Endothelial cell of umbilical vein (primary cell): Measurements from ENCODE around the gene MBD5. TPM values are rescaled to one million over a fixed set of nuclear protein-coding genes. Genes with fewer than 3 reads are reported as not detected.

Experiments used
- BruUV-seq: library from RNA; stranded (reverse); fragments of 400-500 nt; replicated peaks from 2 replicates; lab custom pipeline; 2021; lab: Mats Ljungman, UMichigan
- CTCF ChIA-PET: fragments of 300-600, 350-600 bp; sonication (Branson Sonifier 250); formaldehyde crosslinking; loops from one replicate; lab custom pipeline; 2021; ENCODE audit warnings: antibody characterized with exemption, inconsistent platforms; lab: Charles Lee
- POLR2A ChIA-PET: fragments of 300-600, 350-600 bp; sonication (Branson Sonifier 250); formaldehyde crosslinking; loops from one replicate; lab custom pipeline; 2021; ENCODE audit warnings: antibody characterized with exemption, inconsistent platforms; lab: Charles Lee
- DNase-seq: peaks from one replicate; pipeline ENCODE4 v3.0.0-alpha.2; 2011; ENCODE audit warnings: low read depth, low spot score
- FAIRE-seq: peaks from 2 replicates; lab custom pipeline; 2011; peaks lifted over from hg19 to GRCh38; lab: Jason Lieb, UNC
- H2AFZ ChIP-seq: 2 replicates; pipeline ENCODE4 v1.6.0; 2012; ENCODE audit warnings: low read depth, low read length, control low read depth, inconsistent platforms
- H3K27ac ChIP-seq: 2 replicates; pipeline ENCODE4 v1.5.1; 2011; ENCODE audit warnings: low read depth, mild to moderate bottlenecking, control low read depth, low read length, moderate library complexity; ENCODE audit not compliant: insufficient read depth
- H3K27me3 ChIP-seq, 2 experiments: 2 replicates each; pipeline versions ENCODE4 v1.6.0 to v1.6.1; 2011; ENCODE audit warnings: low read length in 2 of 2, mixed read lengths in 1 of 2; ENCODE audit not compliant: control insufficient read depth in 2 of 2, insufficient read depth in 2 of 2
- H3K36me3 ChIP-seq, 2 experiments: 2 replicates in 1 of 2; 3 replicates in 1 of 2; pipeline ENCODE4 v1.5.1; 2011; ENCODE audit warnings: low read length in 2 of 2, mild to moderate bottlenecking in 1 of 2, moderate library complexity in 1 of 2; ENCODE audit not compliant: control insufficient read depth in 2 of 2, insufficient read depth in 2 of 2; ENCODE audit errors: extremely low read depth in 1 of 2
- H3K4me1 ChIP-seq: 3 replicates; pipeline ENCODE4 v1.5.1; 2011; ENCODE audit warnings: mild to moderate bottlenecking, low read length; ENCODE audit not compliant: control insufficient read depth, insufficient read depth; ENCODE audit errors: extremely low read depth
- H3K4me2 ChIP-seq: 2 replicates; pipeline ENCODE4 v1.6.1; 2011; ENCODE audit warnings: low read length, control low read depth, mixed read lengths; ENCODE audit not compliant: insufficient read depth
- H3K4me3 ChIP-seq, 3 experiments: fragments of 200-600 bp in 1 of 3; sonication (generic), shearing (Covaris generic) in 1 of 3; replicated peaks in 1 of 3; 2 replicates each; pipeline ENCODE4 v1.5.1; 2011 to 2016; ENCODE audit warnings: control low read depth in 3 of 3, low read length in 3 of 3, mild to moderate bottlenecking in 2 of 3, inconsistent platforms in 1 of 3, low read depth in 1 of 3, moderate library complexity in 1 of 3; ENCODE audit not compliant: insufficient read depth in 1 of 3
- H3K79me2 ChIP-seq: 2 replicates; pipeline ENCODE4 v1.6.0; 2012; ENCODE audit warnings: low read length, inconsistent platforms; ENCODE audit not compliant: control insufficient read depth, insufficient read depth
- H3K9ac ChIP-seq: replicated peaks from 2 replicates; pipeline ENCODE3; 2011; ENCODE audit warnings: low read length, control low read depth; ENCODE audit not compliant: insufficient read depth; ENCODE audit errors: extremely low read depth
- H3K9me1 ChIP-seq: replicated peaks from 3 replicates; pipeline ENCODE4 v1.6.0; 2011; ENCODE audit warnings: mild to moderate bottlenecking, low read length; ENCODE audit not compliant: control insufficient read depth, insufficient read depth; ENCODE audit errors: extremely low read depth
- H3K9me3 ChIP-seq: replicated peaks from 2 replicates; pipeline ENCODE4 v1.5.1; 2012; ENCODE audit warnings: low read length, inconsistent platforms; ENCODE audit not compliant: control insufficient read depth, insufficient read depth
- H4K20me1 ChIP-seq: replicated peaks from 2 replicates; pipeline ENCODE3; 2011; ENCODE audit warnings: mild to moderate bottlenecking, low read length; ENCODE audit not compliant: control insufficient read depth, insufficient read depth; ENCODE audit errors: extremely low read depth
- CTCF ChIP-seq, 2 donors: IDR thresholded peaks; 1 replicate in 1 of 2; 2 replicates in 1 of 2; pipeline ENCODE4 v1.5.1; 2011; ENCODE audit warnings: low read length in 2 of 2, mild to moderate bottlenecking in 2 of 2, moderate library complexity in 2 of 2, control low read depth in 1 of 2, inconsistent platforms in 1 of 2, low read depth in 1 of 2; ENCODE audit not compliant: insufficient read depth in 1 of 2; ENCODE audit errors: extremely low read depth in 1 of 2
- EZH2 ChIP-seq: IDR thresholded peaks from 2 replicates; pipeline ENCODE4 v1.6.1; 2012; ENCODE audit warnings: borderline replicate concordance, low read depth, mild to moderate bottlenecking, moderate library complexity, low read length, inconsistent platforms; ENCODE audit not compliant: severe bottlenecking
- FOS ChIP-seq: IDR thresholded peaks from 2 replicates; pipeline ENCODE4 v1.6.1; 2011; ENCODE audit warnings: mild to moderate bottlenecking, low read length, moderate library complexity, borderline replicate concordance; ENCODE audit not compliant: insufficient read depth
- GATA2 ChIP-seq: IDR thresholded peaks from 2 replicates; pipeline ENCODE4 v1.7.0; 2011; ENCODE audit warnings: low read depth, mild to moderate bottlenecking, moderate library complexity, mixed read lengths, low read length; ENCODE audit not compliant: insufficient read length, insufficient read depth
- JUN ChIP-seq: IDR thresholded peaks from 2 replicates; pipeline ENCODE4 v1.6.1; 2011; ENCODE audit warnings: borderline replicate concordance, low read depth; ENCODE audit not compliant: insufficient read length, insufficient read depth
- MAX ChIP-seq: IDR thresholded peaks from 2 replicates; pipeline ENCODE4 v1.6.1; 2011; ENCODE audit not compliant: insufficient read depth, insufficient read length
- MYC ChIP-seq: IDR thresholded peaks from one replicate; pipeline ENCODE4 v1.6.1; 2011; ENCODE audit warnings: mild to moderate bottlenecking, low read depth, low read length
- POLR2A ChIP-seq: IDR thresholded peaks from 2 replicates; pipeline ENCODE4 v1.6.1; 2012; ENCODE audit warnings: low read depth, mild to moderate bottlenecking, control low read depth, low read length
- POLR2AphosphoS5 ChIP-seq: IDR thresholded peaks from 2 replicates; pipeline ENCODE4 v1.6.1; 2012; ENCODE audit warnings: low read depth, mild to moderate bottlenecking, control low read depth, low read length, moderate library complexity; ENCODE audit not compliant: insufficient read depth
- dilution Hi-C: fragments of 300-500 bp; cut with MboI; formaldehyde crosslinking; loops from one replicate; pipeline ENCODE4 v1.15.0; 2019; ENCODE audit warnings: low sequenced_read_pairs; ENCODE audit not compliant: extremely low pct_ligation_motif_present
- intact Hi-C: fragments of 100-400 bp; cut with micrococcal nuclease; formaldehyde crosslinking; loops from one replicate; pipeline ENCODE4 v1.10.0; 2022
- polyA plus RNA-seq, 4 experiments: library from polyadenylated mRNA; depleted of rRNA in 3 of 4; stranded (reverse) in 3 of 4; unstranded in 1 of 4; fragments of >200 nt; gene quantifications; 2 replicates each; pipeline versions ENCODE4 v1.2.1 to v1.2.3, GENCODE V29; 2011 to 2012; ENCODE audit warnings: missing spikeins in 1 of 4
- total RNA-seq: library from RNA; stranded (reverse); gene quantifications from 2 replicates; pipeline ENCODE4 v1.2.3, GENCODE V29; 2021

Gene MBD5
- total and polyA plus RNA-seq, 2 donors (not counting 3 experiments of a cell fraction or from before 2014, with no cell fraction given): 11.3 to 37.0 TPM

GRCh38 chr2:148524519-148524919 is 503.6 kb downstream of the MBD5 start:
- Histone ChIP-seq H3K79me2 (no peaks in the 10 kb centered on the region), H2AFZ (no peak overlapping the region), H3K4me1 (no peaks in the 10 kb centered on the region), H3K9me3 (no peaks in the 10 kb centered on the region), H3K9me1 (no peaks in the 10 kb centered on the region), H3K4me2 (no peak overlapping the region), H3K9ac (no peak overlapping the region), H4K20me1 (no peaks in the 10 kb centered on the region), H3K27ac (no peak overlapping the region), H3K4me3 (no peak overlapping the region), H3K27me3 (no peaks in the 10 kb centered on the region), H3K36me3 (no peaks in the 10 kb centered on the region)
- no TSS peak for BruUV-seq
- intact Hi-C loops (no loop called here), dilution Hi-C loops (no loop called here)
- FAIRE-seq (no peak), DNase-seq (no peak)
- ChIA-PET POLR2A (no interaction called here), CTCF (interaction anchor here (1.0 to 1.5 kb wide), 4 partner anchors 14 to 535 kb away, joined by 3 to 9 read pairs (median 4); no protein-coding TSS in a partner anchor)
- no peak for TF ChIP-seq EZH2
- TF ChIP-seq FOS: no peak
- no peak for TF ChIP-seq JUN
- TF ChIP-seq POLR2A: no peak
- no peak for TF ChIP-seq MYC
- TF ChIP-seq GATA2: no peak
- TF ChIP-seq POLR2AphosphoS5: no peak
- no peak for TF ChIP-seq MAX
- TF ChIP-seq CTCF (IDR thresholded peaks at IDR 0.05; ENCODE audit: extremely low read depth in 1 of 2, insufficient read depth in 1 of 2, low read depth in 1 of 2, low read length in 2 of 2): no peak
